Fibroblast of mammary gland (primary cell): ENCODE measurements around the gene GRHPR.

ENCODE experiments used
- DNase-seq: peaks from one replicate; pipeline ENCODE4 v3.0.0-alpha.2; 2010; ENCODE audit warnings: low read depth
- H3K4me3 ChIP-seq: 2 replicates; pipeline ENCODE4 v1.5.1; 2011; ENCODE audit warnings: low read depth, mild to moderate bottlenecking, low read length, moderate library complexity; ENCODE audit not compliant: control insufficient read depth
- CTCF ChIP-seq: conservative IDR thresholded peaks from 2 replicates; pipeline ENCODE4 v1.5.1; 2011; ENCODE audit warnings: low read depth, low read length, inconsistent platforms; ENCODE audit not compliant: control insufficient read depth, insufficient read depth

GRHPR gene

GRCh38 chr9:37406603-37407401 is 15.7 kb upstream of the GRHPR start:
- no peak for DNase-seq
- H3K4me3 ChIP-seq: no peak overlapping the region
- no peak for TF ChIP-seq CTCF

- TF ChIP-seq CTCF: peak; percentile 29
- no peak for DNase-seq
- H3K4me3 ChIP-seq: no peak overlapping the region
Observed at GRCh38 chr9:37407468-37407867, 15.0 kb upstream of the GRHPR start.

GRCh38 chr9:37408933-37409710 is 13.4 kb upstream of the GRHPR start:
- H3K4me3 ChIP-seq: no peak overlapping the region
- no peak for TF ChIP-seq CTCF
- DNase-seq: no peak

GRCh38 chr9:37410354-37410861 is 12.1 kb upstream of the GRHPR start:
- no peak for DNase-seq
- TF ChIP-seq CTCF: no peak
- no peak overlapping the region for H3K4me3 ChIP-seq

GRCh38 chr9:37410969-37411785 is 11.3 kb upstream of the GRHPR start:
- no peak for DNase-seq
- TF ChIP-seq CTCF: peak; percentile 34
- H3K4me3 ChIP-seq: no peak overlapping the region

- DNase-seq: no peak
- H3K4me3 ChIP-seq: no peak overlapping the region
- TF ChIP-seq CTCF: no peak
Observed at GRCh38 chr9:37412431-37413151, 9.9 kb upstream of the GRHPR start.
